Right ventricle myocardium inferior (tissue), 1 donor: ENCODE results near the gene GLOD5. TPM values are rescaled to one million over a fixed set of nuclear protein-coding genes. Genes with fewer than 3 reads are reported as not detected.
A peak's percentile ranks its signal among the peaks of the same experiment; 100 is the strongest.

Experiments
- ATAC-seq: fragments of 200-7000 bp; cut with Tn5 transposase; one replicate; pipeline ENCODE4 v1.9.1; 2020; ENCODE audit warnings: mild to moderate bottlenecking, moderate library complexity
- DNase-seq: peaks from one replicate; pipeline ENCODE4 v3.0.0; 2021; ENCODE audit errors: missing footprints
- intact Hi-C: fragments of 100-400 bp; cut with DNase I; formaldehyde crosslinking; loops from one replicate; pipeline ENCODE4 v1.11.0; 2022
- total RNA-seq: library from RNA; stranded (reverse); fragmentation: NEBNext Ultra II Directional; extraction: Animal tissue kit (Norgen Biotek cat#: 25700); gene quantifications from one replicate; pipeline ENCODE4 v1.2.1, GENCODE V29; 2021
- donor health status: DM: no; HTN: yes; CAD: no; lungs with severe emphysema.

GLOD5 gene
- total RNA-seq, 1 donor from 2014 or later: not detected

DNA sequence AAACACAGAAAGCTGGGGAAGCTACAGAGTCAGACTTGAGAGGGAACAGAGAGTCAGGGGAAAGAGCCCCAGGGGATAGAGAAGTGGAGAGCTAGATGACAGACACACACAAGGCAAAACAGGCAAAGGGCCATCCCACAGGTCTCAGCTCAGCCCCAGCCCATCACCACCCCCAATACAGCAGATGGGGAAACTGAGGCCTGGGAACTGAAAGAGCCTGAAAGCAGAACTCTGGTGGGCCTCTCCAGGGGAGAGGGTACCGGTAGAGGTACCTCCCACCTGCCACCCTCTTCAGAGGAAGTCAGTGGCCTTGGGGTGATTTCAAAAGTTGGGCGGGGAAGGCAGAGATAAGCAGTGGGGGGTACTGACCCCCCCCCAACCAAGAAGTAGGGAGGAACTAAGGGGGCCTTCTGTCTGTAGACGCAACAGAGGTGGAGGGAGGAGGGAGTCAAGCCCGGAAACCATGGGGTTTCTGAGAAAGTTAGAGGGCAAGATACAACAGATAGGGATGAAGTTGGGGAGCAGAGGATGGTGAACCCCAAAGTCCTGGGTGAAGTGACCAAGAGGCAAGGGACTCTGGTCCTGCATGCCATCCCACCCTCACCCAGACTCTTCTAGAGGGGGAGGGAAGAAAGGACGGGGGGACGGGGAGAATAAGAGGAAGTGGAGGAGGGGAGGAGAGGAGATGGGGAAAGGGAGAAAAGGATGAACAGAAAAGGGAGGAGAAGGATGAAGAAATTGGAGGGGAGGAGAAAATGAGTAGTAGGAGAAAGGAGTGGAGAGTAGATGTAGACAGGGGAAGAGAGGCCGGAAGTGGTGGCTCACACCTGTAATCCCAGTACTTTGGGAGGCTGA, 28.0 kb downstream of the GLOD5 start:
- intact Hi-C loops: no loop called here
- ATAC-seq (no peak), DNase-seq (no peak)

DNA sequence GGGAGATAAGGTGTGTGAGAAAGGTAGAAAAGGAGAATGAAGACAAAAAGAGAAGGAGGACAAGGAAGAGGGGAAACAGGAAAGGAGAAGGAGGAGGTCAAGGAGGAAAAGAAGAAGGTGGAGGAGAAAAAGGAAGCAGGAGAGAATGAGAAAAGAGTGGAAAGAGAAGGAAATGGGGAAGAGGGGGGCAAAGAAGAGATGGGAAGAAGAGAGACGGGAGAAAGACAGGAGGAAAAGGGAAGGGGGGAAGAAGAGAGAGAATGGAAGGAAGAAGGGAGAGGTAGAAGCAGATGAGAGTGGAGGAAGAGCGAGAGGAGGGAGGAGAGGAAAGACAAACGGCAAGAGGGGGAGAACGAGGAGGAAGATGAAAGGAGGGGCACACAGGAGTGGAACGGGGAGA, 28.9 kb downstream of the GLOD5 start:
- ATAC-seq (no peak), DNase-seq (no peak)
- intact Hi-C loops: no loop called here

DNA sequence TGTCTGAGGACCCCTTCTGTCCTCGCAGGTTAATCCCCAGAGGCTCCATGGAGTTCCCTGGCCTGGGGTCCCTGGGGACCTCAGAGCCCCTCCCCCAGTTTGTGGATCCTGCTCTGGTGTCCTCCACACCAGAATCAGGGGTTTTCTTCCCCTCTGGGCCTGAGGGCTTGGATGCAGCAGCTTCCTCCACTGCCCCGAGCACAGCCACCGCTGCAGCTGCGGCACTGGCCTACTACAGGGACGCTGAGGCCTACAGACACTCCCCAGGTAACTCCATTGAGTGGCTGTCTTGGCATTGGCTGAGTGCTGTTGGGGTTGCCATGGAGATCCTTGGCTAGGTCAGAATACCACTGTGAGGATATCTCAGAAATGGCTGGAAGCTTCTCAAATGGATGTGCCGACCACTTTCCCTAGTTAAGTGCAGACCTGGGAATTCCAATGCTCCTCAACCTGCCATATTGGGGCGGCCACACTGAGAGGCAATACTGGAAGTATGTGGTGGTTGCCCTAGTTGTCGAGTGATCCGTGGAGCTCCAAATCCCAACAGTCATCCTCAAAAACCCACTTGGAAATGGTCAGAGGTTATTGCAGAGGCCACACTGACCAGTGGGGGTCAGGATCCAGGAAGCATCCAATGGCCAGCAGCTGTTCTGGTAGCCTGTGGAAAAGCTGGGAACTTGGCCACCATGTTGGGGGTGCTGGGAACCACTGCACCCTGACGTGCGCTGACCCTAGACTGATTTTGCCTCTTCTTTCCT, 29.7 kb downstream of the GLOD5 start:
- intact Hi-C loops: no loop called here
- no peak for ATAC-seq
- no peak for DNase-seq

DNA sequence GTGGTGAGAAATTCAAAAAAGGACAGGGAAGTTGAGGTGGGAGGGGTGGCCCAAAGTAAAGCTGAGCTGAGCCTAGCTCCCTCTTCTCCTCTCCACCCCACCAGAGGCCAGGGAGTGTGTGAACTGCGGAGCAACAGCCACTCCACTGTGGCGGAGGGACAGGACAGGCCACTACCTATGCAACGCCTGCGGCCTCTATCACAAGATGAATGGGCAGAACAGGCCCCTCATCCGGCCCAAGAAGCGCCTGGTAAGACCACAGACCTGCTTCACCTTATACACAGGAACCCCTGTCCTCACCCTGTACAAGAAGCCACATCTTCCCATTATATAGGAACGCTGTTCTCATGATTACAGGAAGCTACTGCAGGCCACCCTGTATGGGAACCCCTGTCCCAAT, 30.7 kb downstream of the GLOD5 start:
- intact Hi-C loops: no loop called here
- ATAC-seq (no peak), DNase-seq (no peak)

DNA sequence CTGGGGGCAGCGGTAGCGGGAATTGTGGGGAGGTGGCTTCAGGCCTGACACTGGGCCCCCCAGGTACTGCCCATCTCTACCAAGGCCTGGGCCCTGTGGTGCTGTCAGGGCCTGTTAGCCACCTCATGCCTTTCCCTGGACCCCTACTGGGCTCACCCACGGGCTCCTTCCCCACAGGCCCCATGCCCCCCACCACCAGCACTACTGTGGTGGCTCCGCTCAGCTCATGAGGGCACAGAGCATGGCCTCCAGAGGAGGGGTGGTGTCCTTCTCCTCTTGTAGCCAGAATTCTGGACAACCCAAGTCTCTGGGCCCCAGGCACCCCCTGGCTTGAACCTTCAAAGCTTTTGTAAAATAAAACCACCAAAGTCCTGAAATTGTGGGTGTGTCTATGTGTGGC, 32.4 kb downstream of the GLOD5 start:
- ATAC-seq (no peak), DNase-seq (no peak)
- intact Hi-C loops: no loop called here

DNA sequence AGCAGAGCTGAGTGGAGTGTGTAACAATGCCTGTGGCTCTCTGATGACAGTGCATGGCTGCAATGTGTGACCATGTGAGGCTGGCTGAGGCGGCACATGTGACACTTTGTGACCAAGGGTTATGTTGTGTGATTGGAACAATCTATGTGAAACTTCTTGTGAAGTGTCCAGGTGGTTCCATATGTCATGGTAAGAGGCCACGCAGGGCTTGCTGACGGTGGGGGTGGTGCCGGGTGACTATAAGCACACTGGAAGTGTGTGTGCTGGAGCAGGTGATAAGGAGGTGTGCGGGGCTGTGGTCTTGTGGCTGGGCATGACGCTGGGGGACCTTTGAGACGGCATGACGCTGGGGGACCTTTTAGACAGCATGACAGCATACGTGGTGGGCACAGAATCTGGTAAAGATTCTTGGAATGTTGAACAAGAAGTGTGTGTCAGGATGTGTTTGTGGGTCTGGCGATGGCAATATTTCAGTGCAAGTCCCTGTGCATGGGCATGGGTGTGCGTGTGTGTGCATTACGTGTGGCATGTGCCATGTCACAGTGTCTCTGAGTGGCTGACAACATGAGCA, 32.9 kb downstream of the GLOD5 start:
- DNase-seq (no peak), ATAC-seq (no peak)
- intact Hi-C loops: no loop called here

DNA sequence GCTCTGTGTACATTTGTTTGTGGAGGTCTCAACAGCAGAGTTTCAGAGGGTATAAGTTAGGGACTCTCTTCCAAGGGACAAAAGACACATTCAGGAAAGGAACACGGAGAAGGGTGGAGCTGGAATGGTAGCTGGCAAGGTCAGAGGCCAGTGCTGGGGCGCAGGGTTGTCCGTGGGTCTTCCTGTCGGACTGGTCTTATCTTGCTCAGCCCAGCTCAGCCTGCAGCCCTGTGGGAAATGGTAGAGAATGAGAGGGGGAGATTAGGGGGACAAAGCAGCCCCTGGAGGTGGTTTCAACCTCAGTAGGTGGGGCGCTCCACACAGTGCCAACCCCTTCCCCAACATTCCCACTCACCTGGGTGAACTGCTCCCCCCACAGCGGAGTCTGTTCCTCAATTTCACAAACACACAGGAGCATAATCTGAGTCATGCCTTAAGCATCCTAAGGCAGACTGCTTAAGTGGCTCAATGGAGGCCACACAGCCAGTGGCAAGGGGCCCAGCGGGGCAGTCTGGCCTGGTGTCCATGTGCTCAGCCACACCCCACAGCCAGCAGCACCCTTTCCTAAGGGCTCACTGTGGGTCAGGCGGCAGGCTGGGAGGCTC, 33.5 kb downstream of the GLOD5 start:
- intact Hi-C loops: no loop called here
- DNase-seq (no peak), ATAC-seq (no peak)

DNA sequence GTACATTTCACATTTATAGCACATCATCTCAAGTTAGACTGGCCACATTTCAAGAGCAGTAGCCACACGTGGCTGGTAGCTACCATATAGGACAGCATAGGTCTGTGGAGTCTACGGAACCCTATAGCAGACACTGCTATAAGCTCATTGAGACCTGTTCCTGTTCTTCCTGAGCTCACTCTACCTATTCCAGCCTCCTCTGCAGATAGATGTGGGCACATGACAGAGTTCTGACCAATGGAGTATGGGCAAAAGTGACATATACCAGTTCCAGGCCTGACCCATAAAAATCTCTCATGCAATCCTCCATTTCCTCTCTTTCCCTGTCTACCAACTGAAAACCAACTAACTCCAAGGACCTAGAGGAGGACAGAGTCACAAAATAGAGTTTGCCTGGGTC, 36.8 kb downstream of the GLOD5 start:
- intact Hi-C loops: no loop called here
- DNase-seq: no peak
- no peak for ATAC-seq

DNA sequence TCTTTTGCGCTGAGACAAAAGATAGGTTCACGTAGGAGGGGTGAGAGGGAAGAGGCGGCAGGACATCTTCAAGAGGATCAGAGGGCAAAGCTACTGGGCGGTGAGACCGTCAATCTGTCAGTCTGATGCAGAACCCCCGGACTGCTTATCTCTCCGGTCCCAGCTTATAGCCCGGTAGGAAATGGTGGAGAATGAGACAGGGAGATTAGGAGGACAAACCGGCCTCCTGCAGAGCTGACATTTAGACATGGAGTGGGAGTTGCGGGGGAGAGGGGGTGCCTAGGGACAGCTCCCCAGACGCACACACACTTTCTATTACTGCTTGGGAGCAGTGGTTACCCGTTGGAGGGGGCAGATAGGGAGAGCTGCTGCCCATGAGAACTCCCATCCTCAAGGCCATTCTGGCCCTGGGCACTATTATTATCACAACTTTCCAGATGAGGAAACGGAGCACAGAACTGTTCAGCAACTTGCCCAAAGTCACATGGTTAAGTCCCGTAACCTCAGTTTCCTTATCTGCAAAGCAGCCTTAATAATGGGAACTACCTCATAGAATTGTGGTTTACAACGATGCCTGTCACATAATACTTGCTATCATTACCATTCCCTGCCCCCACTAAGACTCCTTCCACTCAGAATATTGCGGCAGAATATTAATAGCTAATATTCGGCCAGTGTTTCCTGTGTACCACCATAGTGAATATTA, 39.2 kb downstream of the GLOD5 start:
- no peak for DNase-seq
- intact Hi-C loops: loop anchor here (2.0 to 5.0 kb wide), 3 partner anchors 64 to 382 kb away; partner anchors contain the start of gene OTUD5
- ATAC-seq: no peak

DNA sequence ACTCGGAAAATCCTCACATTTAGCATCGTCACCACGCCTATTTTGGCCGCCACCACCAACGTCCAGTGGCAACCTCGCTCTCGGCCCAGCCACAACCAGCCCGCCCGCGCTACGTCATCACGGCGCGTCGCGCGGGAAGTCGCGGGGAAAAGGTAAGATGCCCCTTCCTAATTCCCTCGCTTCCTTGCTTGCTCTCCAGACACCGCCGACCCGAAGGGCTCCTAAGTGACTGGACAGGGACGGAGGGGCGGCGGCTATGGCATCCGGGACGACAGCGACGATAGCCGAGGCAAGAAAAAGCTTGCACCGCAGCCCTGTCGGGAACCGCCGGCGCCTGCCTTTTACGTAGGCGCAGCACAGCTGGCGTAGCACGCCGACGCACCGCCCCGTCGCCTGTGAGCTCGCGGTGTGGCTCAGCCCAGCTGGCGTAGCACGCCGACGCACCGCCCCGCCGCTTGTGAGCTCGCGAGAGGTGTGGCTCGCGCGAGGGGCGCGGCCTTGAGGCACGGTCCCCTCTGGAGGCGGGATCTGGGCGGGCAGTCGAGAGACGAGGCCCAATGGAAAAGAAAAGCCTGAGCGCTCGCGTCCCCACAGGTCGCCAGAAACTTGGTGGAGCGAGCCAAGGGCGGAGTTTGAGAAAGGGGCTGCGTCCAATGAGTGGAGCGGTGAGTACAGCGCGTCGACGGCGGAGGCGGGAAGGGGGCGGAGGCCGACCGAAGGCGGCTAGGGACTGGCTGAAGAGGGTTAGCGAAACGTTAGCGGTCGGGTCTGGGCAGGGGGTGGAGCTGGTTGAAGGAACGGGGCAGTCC, 39.9 kb downstream of the GLOD5 start, which contains the start of gene HDAC6:
TSS of gene HDAC6 (plus strand) at position 788 of the 809 bp plus-strand sequence. CDS start 626 bp downstream, outside the sequence.
- ATAC-seq (peak; percentile 97), DNase-seq (peak; percentile 98)
- intact Hi-C loops: loop anchor here (2.0 to 5.0 kb wide), 4 partner anchors 65 to 381 kb away; partner anchors contain the start of genes OTUD5, PQBP1 and TIMM17B

DNA sequence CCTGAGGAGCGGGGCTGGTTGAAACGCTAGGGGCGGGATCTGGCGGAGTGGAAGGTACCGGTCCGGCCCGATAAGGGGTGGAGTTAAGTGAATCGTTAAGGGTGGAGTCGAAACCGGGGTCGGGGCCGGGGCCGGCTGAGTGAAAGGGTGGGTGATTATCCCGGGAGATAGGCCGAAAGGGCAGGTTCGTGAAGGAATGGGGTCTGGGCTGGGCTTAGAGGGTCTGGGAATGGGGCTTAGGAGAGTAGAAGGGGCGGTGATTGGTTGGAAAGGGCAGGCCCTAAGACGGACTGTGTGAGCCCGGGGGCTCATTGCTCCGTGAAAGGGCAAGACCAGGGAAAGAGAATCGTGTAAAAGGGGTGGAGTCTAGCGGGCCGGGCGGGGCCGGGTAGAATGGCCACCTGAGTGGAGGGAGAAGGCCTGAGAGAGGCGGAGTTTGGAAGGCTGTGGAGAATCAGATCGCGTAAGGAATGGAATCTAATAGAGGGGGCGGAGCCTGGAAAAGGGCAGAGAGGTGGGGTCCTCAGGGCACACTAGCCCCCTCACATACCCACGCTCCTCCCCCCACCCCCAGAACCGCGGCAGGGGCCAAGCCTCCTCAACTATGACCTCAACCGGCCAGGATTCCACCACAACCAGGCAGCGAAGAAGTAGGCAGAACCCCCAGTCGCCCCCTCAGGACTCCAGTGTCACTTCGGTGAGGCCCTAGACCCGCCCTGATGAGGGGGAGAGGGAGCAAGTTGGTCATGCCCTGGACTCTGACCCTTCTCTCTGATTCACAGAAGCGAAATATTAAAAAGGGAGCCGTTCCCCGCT, 40.8 kb downstream of the GLOD5 start:
- DNase-seq (peak; percentile 91), ATAC-seq (peak; percentile 59)
- intact Hi-C loops: loop anchor here (2.0 to 5.0 kb wide), 3 partner anchors 95 to 380 kb away; partner anchors contain the start of genes OTUD5, PQBP1 and TIMM17B

DNA sequence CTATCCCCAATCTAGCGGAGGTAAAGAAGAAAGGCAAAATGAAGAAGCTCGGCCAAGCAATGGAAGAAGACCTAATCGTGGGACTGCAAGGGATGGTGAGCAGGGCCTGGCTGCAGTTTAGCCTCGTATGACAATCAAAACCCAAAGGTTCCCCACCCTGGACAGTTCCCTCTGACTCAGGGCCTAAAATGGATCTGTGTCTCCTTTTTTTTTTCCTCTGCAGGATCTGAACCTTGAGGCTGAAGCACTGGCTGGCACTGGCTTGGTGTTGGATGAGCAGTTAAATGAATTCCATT, 41.3 kb downstream of the GLOD5 start:
- intact Hi-C loops: loop anchor here (2.0 to 5.0 kb wide), 3 partner anchors 94 to 379 kb away; partner anchors contain the start of genes OTUD5, PQBP1 and TIMM17B
- no peak for ATAC-seq
- DNase-seq: no peak

DNA sequence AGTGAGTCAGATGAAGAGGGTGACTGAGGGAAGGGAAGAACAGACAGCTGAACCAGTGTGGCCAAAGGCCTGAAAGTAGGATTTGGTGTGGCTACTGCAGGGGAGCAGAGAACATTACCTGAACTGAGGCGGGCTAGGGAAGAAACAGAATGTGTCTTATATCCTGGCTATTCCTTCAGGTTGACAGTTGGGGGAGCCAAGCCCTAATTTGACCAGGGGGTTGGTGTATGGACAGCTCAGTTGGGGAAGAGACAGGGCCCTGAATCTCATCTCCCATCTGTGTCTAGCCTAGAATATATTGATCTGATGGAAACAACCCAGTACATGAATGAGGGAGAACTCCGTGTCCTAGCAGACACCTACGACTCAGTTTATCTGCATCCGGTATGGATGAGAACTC, 44.5 kb downstream of the GLOD5 start:
- intact Hi-C loops: no loop called here
- no peak for ATAC-seq
- DNase-seq: no peak

DNA sequence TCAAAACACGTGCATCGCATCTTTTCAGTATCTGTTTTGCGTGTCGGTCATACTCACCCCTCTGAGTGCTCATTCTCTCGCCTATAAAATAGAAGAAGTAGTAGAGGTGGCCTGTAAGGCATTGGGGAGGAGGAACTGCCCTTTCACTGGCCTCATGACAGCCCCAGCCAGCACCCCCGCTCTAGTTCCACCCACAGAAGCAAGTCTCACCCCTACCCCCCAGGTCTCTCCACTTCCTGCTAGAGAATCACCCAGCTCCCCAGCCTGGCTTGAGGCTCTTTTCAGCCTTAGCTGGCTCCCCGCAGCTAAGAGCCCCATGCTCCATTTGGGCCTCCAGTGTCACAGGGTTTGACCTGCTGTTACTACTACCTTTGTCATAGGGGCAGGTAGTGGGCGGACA, 52.1 kb downstream of the GLOD5 start:
- intact Hi-C loops: no loop called here
- DNase-seq (no peak), ATAC-seq (no peak)

DNA sequence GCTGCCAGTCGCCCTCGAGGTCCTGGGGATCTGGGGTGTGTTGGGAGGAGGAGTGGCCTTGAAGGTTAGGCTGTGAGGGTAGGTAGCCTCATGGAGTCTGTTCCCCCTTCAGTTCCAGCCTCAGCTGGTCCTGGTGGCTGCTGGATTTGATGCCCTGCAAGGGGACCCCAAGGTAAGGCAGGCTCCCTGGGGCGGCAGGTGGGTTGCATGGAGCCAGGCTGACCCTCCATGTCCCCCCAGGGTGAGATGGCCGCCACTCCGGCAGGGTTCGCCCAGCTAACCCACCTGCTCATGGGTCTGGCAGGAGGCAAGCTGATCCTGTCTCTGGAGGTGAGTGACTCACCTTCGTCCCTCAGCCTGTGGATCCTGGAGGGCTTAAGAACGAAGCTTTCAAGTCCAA, 53.2 kb downstream of the GLOD5 start:
- DNase-seq (no peak), ATAC-seq (no peak)
- intact Hi-C loops: no loop called here

DNA sequence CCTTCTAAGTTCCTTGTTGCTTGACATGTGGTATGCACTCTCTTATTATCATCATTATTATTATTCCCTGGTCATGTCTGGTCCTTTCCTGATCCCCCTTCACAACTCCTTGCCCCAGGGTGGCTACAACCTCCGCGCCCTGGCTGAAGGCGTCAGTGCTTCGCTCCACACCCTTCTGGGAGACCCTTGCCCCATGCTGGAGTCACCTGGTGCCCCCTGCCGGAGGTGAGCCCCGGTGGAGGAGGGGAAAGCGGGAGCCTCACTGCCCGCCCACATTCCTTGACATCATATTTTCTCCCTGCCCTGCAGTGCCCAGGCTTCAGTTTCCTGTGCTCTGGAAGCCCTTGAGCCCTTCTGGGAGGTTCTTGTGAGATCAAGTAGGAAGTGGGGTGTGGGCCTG, 53.7 kb downstream of the GLOD5 start:
- ATAC-seq (no peak), DNase-seq (no peak)
- intact Hi-C loops: no loop called here
